Measurements from ENCODE around the gene SLC4A8.

SLC4A8 gene

GRCh38 chr12:51528852-51529650 is 104.4 kb downstream of the SLC4A8 start:
- DNase-seq (ENCODE audit: low spot score), result no peak

GRCh38 chr12:51529651-51529970 is 105.0 kb downstream of the SLC4A8 start:
- DNase-seq (ENCODE audit: low spot score), result no peak

- no peak for DNase-seq (ENCODE audit: low spot score)
These were observed 105.6 kb downstream of the SLC4A8 start for GRCh38 chr12:51530208-51530607.

GRCh38 chr12:51531284-51531977 is 106.8 kb downstream of the SLC4A8 start:
- no peak for DNase-seq (ENCODE audit: low spot score)

GRCh38 chr12:51531978-51532497 is 107.4 kb downstream of the SLC4A8 start:
- peak; percentile 65 for DNase-seq (ENCODE audit: low spot score)

- no peak for DNase-seq (ENCODE audit: low spot score)
These were observed 109.2 kb downstream of the SLC4A8 start for GRCh38 chr12:51533799-51534198.

GRCh38 chr12:51534216-51535074 is 109.8 kb downstream of the SLC4A8 start:
- no peak for DNase-seq (ENCODE audit: low spot score)

- no peak for DNase-seq (ENCODE audit: low spot score)
These were observed 111.5 kb downstream of the SLC4A8 start for GRCh38 chr12:51536159-51536558.

- no peak for DNase-seq (ENCODE audit: low spot score)
These were observed 113.5 kb downstream of the SLC4A8 start for GRCh38 chr12:51538149-51538548.

GRCh38 chr12:51538599-51538998 is 114.0 kb downstream of the SLC4A8 start:
- no peak for DNase-seq (ENCODE audit: low spot score)

GRCh38 chr12:51540996-51541395 is 116.4 kb downstream of the SLC4A8 start:
- DNase-seq (ENCODE audit: low spot score), result no peak

GRCh38 chr12:51546097-51546496 is 121.5 kb downstream of the SLC4A8 start:
- DNase-seq (ENCODE audit: low spot score), result no peak

- no peak for DNase-seq (ENCODE audit: low spot score)
These were observed 123.0 kb downstream of the SLC4A8 start for GRCh38 chr12:51547606-51548005.

- no peak for DNase-seq (ENCODE audit: low spot score)
These were observed 123.6 kb downstream of the SLC4A8 start for GRCh38 chr12:51548241-51548640.

GRCh38 chr12:51549637-51550036 is 125.0 kb downstream of the SLC4A8 start:
- no peak for DNase-seq (ENCODE audit: low spot score)

Measured in hematopoietic multipotent progenitor cell treated with erythropoietin and hydrocortisone succinate and interleukin-3 and kit ligand, for 17 days (in vitro differentiated cells).